Subcutaneous abdominal adipose tissue (tissue), 5 donors: Measurements from ENCODE around the gene PTPRM.

Experiments used
- H3K27ac ChIP-seq: one replicate; pipeline ENCODE4 v1.7.0; 2013; ENCODE audit warnings: low read depth, mild to moderate bottlenecking, inconsistent platforms, low read length, moderate library complexity
- H3K27me3 ChIP-seq, 5 donors: one replicate each; pipeline ENCODE4 v1.7.0; 2013; ENCODE audit warnings: low read length in 5 of 5, inconsistent platforms in 1 of 5; ENCODE audit not compliant: control insufficient read depth in 5 of 5, insufficient read depth in 4 of 5
- H3K36me3 ChIP-seq, 5 donors: one replicate each; pipeline ENCODE4 v1.7.0; 2013; ENCODE audit warnings: low read length in 5 of 5; ENCODE audit not compliant: control insufficient read depth in 5 of 5, insufficient read depth in 5 of 5
- H3K4me1 ChIP-seq, 5 donors: one replicate each; pipeline ENCODE4 v1.7.0; 2013; ENCODE audit warnings: low read length in 5 of 5, mild to moderate bottlenecking in 3 of 5, moderate library complexity in 1 of 5; ENCODE audit not compliant: control insufficient read depth in 5 of 5, insufficient read depth in 5 of 5
- H3K4me3 ChIP-seq, 5 donors: one replicate each; pipeline ENCODE4 v1.7.0; 2013; ENCODE audit warnings: low read length in 5 of 5, low read depth in 1 of 5
- H3K9ac ChIP-seq, 5 donors: one replicate each; pipeline ENCODE4 v1.7.0; 2013; ENCODE audit warnings: low read length in 5 of 5, mild to moderate bottlenecking in 4 of 5, moderate library complexity in 3 of 5
- H3K9me3 ChIP-seq, 5 donors: one replicate each; pipeline ENCODE4 v1.7.0; 2013; ENCODE audit warnings: low read length in 5 of 5; ENCODE audit not compliant: control insufficient read depth in 5 of 5
- donor health status: healthy.
- donor health status: healthy.
- donor health status: healthy.
- donor health status: healthy.
- donor health status: healthy.

Gene PTPRM

DNA sequence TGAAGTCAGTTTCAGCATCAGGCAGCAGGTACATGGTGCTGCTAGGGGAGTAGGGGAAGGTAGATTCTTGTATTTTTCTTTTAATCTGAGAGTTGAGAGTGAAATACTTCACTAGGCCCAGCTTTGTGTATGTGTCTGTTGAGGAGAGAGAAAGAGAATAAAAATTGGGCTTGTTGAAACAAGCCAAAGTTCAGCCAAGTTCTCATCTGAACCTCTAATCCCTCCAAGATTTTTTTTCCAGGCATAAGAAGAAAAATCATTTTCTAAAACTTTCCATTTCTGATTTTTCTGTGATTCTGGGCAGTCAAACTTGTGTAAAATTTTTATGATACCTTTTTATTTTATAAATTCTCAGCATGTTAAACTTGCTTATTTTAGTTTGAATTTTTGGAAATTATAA, 55.6 kb downstream of the PTPRM start:
- no peak overlapping the region for H3K4me3 ChIP-seq
- H3K36me3 ChIP-seq = no peaks in the 10 kb centered on the region
- H3K27ac ChIP-seq = no peak overlapping the region
- H3K27me3 ChIP-seq = no peaks in the 10 kb centered on the region
- H3K9me3 ChIP-seq = no peaks in the 10 kb centered on the region
- no peak overlapping the region for H3K9ac ChIP-seq
- H3K4me1 ChIP-seq = peaks cover 8 to 57% (median 50%) of the 10 kb centered on the region in 5 donors

DNA sequence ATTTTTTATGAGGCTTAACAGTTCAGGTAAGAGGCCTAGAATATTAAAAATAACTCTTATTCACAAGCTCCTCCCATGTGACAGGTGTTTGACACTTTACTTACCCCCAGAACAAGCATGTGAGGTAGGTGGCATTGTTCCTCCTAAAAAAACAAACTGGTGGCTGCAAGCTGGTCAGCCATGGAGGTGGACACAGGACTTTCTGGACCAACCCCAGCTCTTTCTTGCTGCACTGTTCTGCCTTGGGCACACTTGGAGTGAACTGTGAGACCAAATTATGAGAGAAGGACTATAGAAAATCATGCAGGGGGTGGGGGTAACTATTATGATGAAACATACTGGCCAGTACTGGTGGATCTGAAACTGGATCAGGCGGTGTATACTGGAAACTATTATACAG, 56.6 kb downstream of the PTPRM start:
- no peaks in the 10 kb centered on the region for H3K36me3 ChIP-seq
- H3K27ac ChIP-seq = no peak overlapping the region
- H3K9ac ChIP-seq = no peak overlapping the region
- H3K4me3 ChIP-seq = no peak overlapping the region
- no peaks in the 10 kb centered on the region for H3K27me3 ChIP-seq
- peaks cover 8 to 49% (median 44%) of the 10 kb centered on the region in 5 donors for H3K4me1 ChIP-seq
- no peaks in the 10 kb centered on the region for H3K9me3 ChIP-seq

DNA sequence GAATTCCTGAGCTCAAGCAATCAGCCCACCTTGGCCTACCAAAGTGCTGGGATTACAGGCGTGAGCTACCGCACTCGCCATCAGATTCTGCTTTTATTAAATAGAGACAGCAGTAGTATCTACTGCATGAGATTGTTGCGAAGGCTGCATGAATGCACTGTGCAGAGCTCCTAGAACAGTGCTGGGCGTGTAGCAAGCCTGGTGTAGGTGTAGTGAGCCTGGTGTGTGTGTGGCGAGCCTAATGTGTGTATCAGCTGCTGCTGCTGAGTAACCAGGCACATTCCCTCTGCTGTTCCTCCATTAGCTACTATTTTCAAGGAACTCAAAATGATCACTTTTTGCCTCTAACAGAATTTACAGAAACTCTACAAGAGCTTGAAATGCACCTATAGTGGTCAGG, 57.6 kb downstream of the PTPRM start:
- Histone ChIP-seq H3K36me3 (no peaks in the 10 kb centered on the region), H3K27ac (no peak overlapping the region), H3K4me3 (no peak overlapping the region), H3K4me1 (peaks cover 8 to 39% (median 35%) of the 10 kb centered on the region in 5 donors), H3K9me3 (no peaks in the 10 kb centered on the region), H3K9ac (no peak overlapping the region), H3K27me3 (no peaks in the 10 kb centered on the region)

DNA sequence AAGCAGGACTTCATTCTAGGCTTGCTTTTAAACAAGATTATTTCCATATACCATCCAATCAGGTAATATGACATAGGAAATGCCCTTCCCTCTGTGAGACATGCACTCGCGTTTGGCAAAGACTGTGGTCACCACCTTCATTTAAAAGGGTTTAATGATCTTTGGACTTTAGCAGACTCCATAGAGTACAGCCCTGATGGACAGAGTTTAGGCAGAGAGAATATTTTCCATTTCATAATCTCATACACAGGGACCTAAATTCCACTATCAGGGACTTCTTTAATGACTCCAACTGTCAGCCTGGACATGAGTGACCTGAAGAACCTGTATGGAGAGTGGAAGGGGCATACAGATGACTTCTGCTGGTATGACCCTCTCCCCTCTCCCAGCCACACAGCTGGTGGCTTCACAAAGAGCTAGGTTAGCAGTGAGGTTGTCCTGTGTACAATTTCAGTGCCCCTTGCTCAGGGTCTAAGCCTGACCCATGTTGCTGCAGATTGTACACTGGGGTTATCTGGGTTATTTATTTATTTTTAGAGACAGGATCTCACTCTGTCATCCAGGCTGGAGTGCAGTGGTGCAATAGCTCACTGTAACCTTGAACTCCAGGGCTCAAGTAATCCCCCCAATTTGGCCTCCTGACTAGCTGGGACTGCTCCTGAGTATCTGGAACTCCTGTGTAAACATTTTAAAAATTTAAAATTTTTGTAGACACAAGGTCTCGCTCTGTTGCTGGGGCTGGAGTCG, 59.2 kb downstream of the PTPRM start:
- Histone ChIP-seq H3K27ac (no peak overlapping the region), H3K36me3 (no peaks in the 10 kb centered on the region), H3K27me3 (no peaks in the 10 kb centered on the region), H3K9ac (no peak overlapping the region), H3K4me3 (no peak overlapping the region), H3K9me3 (no peaks in the 10 kb centered on the region), H3K4me1 (peaks cover 8 to 33% (median 29%) of the 10 kb centered on the region in 5 donors)

DNA sequence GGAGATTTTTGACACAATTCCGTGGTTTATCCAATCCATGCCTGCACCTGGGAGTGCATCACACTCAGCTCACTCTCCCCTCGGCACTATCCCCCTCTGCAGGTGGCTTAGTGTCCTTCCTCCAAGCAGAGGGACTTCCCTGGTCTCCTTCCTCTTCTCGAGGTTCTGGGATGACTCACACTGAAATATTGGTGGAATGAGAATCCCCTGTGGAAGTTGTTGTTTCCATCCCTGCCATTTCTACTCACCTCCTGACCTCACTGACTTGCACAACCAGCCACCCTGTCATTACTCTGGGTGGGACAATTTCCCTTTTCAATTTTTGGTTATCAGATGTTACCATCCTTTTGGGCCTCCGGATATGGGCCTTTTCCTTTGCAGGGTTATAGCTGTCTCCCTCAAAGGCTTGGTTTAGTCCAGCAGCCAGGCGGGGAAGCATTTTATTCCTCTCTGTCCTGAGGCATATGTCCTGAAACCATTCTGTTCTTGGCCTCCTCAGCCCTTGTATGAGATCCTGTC, 59.9 kb downstream of the PTPRM start:
- peak overlapping the region; percentile 53 for H3K27ac ChIP-seq

DNA sequence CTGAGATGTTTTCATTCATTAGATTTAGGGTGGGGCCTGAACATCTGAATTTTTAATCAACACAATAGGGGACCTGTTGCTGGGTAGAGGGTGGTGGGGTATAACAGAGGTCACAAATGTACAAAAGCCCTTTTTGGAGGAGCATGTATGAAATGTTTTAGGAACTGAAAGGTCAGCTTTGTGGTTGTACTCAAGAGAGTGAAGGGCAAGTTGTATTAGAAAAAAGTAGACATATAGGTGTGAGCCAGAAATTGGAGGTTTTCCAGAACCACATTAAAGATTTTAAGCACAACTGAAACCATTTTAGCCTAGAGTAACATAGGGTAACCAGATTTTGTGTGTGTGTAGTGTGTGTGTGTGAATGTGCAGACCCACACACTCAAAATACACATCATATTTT, 62.3 kb downstream of the PTPRM start:
- Histone ChIP-seq H3K4me1 (peaks cover 6 to 32% (median 19%) of the 10 kb centered on the region in 5 donors), H3K9ac (no peak overlapping the region)

More for the DNA sequence above, 59.9 kb downstream of the PTPRM start:
- H3K9me3 ChIP-seq = no peaks in the 10 kb centered on the region
- H3K4me3 ChIP-seq = no peak overlapping the region
- no peak overlapping the region for H3K9ac ChIP-seq
- H3K36me3 ChIP-seq = no peaks in the 10 kb centered on the region
- peaks cover 8 to 33% (median 29%) of the 10 kb centered on the region in 5 donors for H3K4me1 ChIP-seq
- H3K27me3 ChIP-seq = no peaks in the 10 kb centered on the region

DNA sequence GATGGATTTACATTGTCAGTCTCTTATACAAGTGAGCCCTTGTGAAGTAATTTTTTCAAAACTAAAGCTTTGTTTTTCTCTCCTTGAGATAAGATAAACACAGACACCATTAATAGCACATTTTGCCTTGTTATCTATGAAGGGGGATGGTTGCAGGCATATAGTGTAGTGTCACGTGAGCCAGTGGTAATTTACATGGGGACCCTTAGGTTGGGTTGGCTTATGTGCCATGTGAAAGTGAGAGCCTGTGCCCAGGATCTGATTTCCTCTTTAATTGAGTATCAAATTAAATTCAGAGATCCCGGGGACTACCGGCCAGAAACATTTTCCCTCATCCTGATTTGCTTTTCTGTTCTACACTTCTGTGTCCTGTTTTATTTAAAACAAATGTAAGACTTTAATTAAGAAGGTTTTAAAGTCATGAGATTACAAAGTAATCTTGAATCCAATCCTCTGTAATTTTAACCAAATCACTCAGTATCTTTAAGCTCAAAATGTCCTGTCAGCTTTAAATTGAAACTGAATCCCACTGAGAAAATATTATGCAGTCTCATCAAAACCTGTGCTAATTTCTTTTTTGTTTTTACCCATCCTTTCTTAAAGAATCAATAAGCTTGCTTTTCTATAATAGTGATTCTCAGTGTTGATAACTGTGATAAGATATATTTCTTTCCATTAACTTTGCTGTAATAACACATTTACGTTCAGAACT, 63.8 kb downstream of the PTPRM start:
- H3K27me3 ChIP-seq = no peaks in the 10 kb centered on the region
- no peak overlapping the region for H3K9ac ChIP-seq
- H3K9me3 ChIP-seq = no peaks in the 10 kb centered on the region
- H3K4me1 ChIP-seq = peaks cover 6 to 28% (median 19%) of the 10 kb centered on the region in 5 donors
- H3K4me3 ChIP-seq = no peak overlapping the region
- H3K36me3 ChIP-seq = no peaks in the 10 kb centered on the region
- no peak overlapping the region for H3K27ac ChIP-seq

More for the DNA sequence above, 62.3 kb downstream of the PTPRM start:
- Histone ChIP-seq H3K27me3 (no peaks in the 10 kb centered on the region), H3K4me3 (no peak overlapping the region), H3K9me3 (no peaks in the 10 kb centered on the region), H3K27ac (no peak overlapping the region), H3K36me3 (no peaks in the 10 kb centered on the region)

DNA sequence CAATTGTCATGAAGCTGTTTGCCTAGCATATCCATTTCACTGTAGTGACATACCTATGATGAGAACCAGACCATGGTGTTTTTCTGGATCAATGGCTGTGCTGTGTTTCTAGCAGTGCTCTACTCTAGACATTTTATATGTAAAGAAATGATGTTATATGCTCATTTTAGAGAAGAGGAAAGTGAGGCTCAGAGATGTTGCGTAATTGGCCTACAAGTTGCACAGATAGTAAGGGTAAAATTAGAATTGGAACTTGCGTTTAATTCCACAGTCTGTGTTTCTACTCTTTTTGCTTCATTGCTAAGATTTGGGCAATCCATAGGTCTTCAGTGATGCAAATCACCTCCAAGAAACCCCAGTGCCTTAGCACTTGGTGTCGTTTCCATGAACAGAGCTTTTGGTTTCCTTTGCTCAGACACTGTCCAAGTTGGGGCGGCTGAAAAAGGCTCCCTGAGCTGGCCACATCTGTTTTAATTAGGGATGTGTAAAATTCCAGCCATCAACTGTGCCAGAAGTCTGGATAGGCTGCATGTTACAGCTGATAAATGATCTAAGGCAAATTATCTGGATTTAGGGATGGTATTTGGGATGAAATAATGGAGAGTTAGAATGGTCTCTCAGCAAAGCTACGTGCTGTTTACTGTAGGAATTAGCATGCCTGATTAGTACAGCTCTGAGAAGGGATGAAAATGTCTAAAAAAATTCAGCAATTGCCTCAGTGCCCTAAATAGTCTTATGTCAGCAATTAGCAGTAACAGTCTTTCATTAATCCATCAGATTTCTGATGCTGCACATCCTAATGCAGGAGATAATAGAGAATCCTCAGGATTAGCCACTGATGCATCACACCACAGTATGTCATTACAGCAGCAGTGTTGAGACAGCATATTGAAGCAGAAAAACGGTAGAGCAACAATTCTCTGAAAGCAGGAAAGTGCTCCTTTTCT, 65.3 kb downstream of the PTPRM start:
- Histone ChIP-seq H3K36me3 (no peaks in the 10 kb centered on the region), H3K27me3 (no peaks in the 10 kb centered on the region), H3K4me1 (peaks cover 0 to 14% (median 7%) of the 10 kb centered on the region in 5 donors), H3K27ac (no peak overlapping the region), H3K9ac (no peak overlapping the region), H3K9me3 (no peaks in the 10 kb centered on the region), H3K4me3 (no peak overlapping the region)

DNA sequence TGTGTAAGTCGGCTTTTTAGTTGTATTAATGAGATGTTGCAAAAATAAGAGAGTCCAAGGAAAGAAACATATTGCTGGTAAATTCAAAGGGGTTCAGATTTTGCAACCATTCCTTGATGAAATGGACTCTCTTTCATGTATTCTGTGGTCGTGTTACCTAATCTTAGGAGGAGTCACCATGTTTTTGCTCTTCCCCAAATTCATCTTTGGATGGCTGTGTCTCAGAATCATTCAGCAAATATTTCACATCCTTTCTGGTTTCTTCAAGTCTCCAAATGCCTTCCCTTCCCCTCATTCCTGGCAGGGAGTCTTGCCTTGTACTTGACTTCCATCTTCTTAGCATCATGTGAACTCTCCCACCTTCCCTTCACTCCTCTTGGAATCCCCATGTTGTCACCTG, 66.1 kb downstream of the PTPRM start:
- Histone ChIP-seq H3K4me3 (no peak overlapping the region), H3K9me3 (no peaks in the 10 kb centered on the region)

More for the DNA sequence above, 66.1 kb downstream of the PTPRM start:
- Histone ChIP-seq H3K27ac (no peak overlapping the region), H3K27me3 (no peaks in the 10 kb centered on the region), H3K9ac (no peak overlapping the region), H3K36me3 (no peaks in the 10 kb centered on the region), H3K4me1 (peaks cover 0 to 11% (median 3%) of the 10 kb centered on the region in 5 donors)
